Mucosa of stomach (tissue), 1 donor: Measurements from ENCODE around the gene AZIN2.
"Not testable (repeated sequence)": the region's sequence is repeated elsewhere in the genome, so short reads cannot be mapped to it uniquely, and the experiment has no call there.

Experiments
- H3K27me3 ChIP-seq: one replicate; pipeline ENCODE4 v1.7.0; 2013; ENCODE audit warnings: mild to moderate bottlenecking, low read length; ENCODE audit not compliant: control insufficient read depth, insufficient read depth
- H3K36me3 ChIP-seq: one replicate; pipeline ENCODE4 v1.7.0; 2013; ENCODE audit warnings: low read length; ENCODE audit not compliant: control insufficient read depth, insufficient read depth
- H3K4me1 ChIP-seq: one replicate; pipeline ENCODE4 v1.7.0; 2013; ENCODE audit warnings: mild to moderate bottlenecking, low read length; ENCODE audit not compliant: control insufficient read depth, insufficient read depth
- H3K4me3 ChIP-seq: one replicate; pipeline ENCODE4 v1.7.0; 2013; ENCODE audit warnings: low read length
- H3K9ac ChIP-seq: one replicate; pipeline ENCODE4 v1.7.0; 2013; ENCODE audit warnings: mild to moderate bottlenecking, low read length, moderate library complexity
- H3K9me3 ChIP-seq: one replicate; pipeline ENCODE4 v1.7.0; 2013; ENCODE audit warnings: mild to moderate bottlenecking, low read length, moderate library complexity; ENCODE audit not compliant: control insufficient read depth
- donor health status: Pancreatic carcinoma.

AZIN2 gene

DNA sequence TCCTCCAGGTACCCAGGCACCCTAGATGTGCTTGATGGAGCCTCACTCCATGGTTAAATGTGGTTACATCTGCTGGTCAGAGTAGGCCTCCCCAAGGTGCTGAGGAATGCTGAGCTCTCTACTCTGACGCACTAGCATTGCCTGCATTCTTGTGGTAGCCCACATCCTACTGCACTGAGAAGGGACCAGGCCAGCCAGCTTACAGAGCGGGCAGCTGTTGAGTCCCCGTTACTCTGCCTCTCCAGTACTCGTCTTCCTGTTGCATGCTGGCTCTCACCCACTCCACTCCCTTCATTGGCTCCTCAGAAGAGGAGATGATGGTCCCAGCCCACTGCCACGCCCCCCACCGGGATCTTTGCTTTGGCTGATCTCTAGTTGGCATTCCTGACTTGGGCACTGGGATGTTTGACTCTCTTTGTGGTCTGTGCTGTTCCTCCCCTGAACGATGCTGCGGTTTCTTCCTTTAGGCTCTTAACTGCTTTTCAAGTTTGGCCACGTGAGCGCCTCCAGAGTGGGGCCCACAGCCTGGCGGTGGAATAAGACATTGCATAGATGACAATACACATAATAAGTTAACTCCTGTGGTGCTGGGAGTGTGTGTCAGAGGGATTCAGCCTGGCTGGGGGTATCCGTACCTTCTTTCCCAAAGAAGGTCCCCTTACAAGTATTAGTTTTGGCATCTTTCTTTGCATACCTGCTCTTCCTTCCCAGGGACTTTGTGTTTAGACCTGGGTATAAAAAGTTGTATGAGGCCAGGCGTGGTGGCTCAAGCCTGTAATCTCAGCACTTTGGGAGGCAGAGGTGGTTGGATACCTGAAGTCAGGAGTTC, 18.6 kb downstream of the AZIN2 start:
- H3K9ac ChIP-seq: no peak overlapping the region
- no peaks in the 10 kb centered on the region for H3K4me1 ChIP-seq
- no peaks in the 10 kb centered on the region for H3K9me3 ChIP-seq
- no peaks in the 10 kb centered on the region for H3K36me3 ChIP-seq
- H3K4me3 ChIP-seq: no peak overlapping the region
- H3K27me3 ChIP-seq: no peaks in the 10 kb centered on the region

DNA sequence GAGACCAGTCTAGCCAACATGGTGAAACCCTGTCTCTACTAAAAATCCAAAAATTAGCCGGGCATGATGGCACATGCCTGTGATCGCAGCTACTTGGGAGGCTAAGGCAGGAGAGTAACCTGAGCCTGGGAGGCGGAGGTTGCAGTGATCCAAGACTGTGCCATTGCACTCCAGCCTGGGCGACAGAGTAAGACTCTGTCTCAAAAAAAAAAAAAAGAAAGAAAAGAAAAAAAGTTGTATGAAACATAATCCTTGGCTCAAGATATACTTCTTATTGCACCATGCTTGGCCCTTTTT, 19.1 kb downstream of the AZIN2 start:
- not testable (repeated sequence) for H3K9ac ChIP-seq, H3K4me3 ChIP-seq, H3K9me3 ChIP-seq, H3K36me3 ChIP-seq, H3K27me3 ChIP-seq, H3K4me1 ChIP-seq

DNA sequence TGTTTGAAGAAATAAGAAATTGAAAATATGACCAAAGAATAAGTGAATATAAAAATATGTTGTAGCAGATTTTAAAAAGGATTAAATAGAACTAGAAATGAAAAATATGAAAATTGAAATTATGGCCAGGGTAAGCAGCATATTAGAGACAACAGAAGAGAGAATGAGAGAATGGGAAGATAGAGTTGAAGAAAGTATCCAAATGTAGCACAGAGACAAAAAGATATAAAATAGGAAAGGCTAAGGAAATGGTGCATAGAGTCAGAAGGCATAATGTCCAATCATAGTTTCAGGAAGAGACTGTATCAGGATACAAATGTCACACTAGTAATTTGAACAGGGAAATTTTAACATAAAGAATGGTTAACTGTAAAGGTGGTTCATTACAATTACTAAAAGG, 29.5 kb downstream of the AZIN2 start:
- Histone ChIP-seq H3K9ac (no peak overlapping the region), H3K27me3 (no peaks in the 10 kb centered on the region), H3K4me1 (no peaks in the 10 kb centered on the region), H3K4me3 (no peak overlapping the region), H3K36me3 (no peaks in the 10 kb centered on the region), H3K9me3 (no peaks in the 10 kb centered on the region)

DNA sequence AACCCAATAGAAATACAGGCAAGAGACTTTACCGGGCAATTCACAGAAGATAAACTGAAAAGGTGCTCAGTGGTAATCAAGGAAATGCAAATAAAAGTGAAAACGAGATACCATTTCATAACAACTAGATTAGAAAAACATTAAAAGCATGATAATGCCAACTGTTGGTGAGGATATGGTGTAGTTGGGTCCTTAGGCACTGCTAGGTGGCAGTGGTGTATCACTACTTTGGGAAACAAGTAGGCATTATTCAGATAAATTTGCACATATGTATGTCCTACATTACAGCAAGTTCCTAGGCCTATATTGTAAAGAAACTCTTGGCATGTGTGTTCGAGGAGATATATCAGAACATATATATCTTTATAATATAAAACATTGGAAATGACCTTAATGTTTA, 31.0 kb downstream of the AZIN2 start:
- no peak overlapping the region for H3K9ac ChIP-seq
- H3K4me1 ChIP-seq: no peaks in the 10 kb centered on the region

DNA sequence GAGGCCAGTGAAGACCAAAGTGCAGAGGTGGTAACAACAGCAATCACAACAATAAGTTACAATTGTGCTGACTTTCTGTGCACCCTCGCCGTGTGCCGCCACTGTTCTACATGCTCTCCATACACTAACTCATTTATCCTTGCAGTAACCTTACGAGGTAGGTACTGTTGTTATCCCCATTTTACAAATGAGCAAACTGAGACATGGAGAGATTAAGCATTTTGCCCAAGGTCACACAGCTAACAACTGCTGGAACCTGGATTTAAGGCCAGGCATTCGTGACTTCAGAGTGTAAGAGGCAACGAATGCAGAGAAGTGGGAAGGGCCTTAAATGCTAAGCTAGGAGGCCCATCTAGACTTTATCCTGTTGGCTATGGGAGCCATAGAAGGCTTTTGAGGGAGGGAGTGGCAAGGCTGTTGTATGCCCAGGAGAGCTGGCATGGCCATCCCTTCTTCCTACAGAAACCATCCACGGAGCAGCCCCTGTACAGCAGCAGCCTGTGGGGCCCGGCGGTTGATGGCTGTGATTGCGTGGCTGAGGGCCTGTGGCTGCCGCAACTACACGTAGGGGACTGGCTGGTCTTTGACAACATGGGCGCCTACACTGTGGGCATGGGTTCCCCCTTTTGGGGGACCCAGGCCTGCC, 36.6 kb downstream of the AZIN2 start:
- no peak overlapping the region for H3K9ac ChIP-seq
- H3K36me3 ChIP-seq: no peaks in the 10 kb centered on the region
- no peaks in the 10 kb centered on the region for H3K27me3 ChIP-seq
- no peak overlapping the region for H3K4me3 ChIP-seq
- H3K4me1 ChIP-seq: no peaks in the 10 kb centered on the region
- H3K9me3 ChIP-seq: no peaks in the 10 kb centered on the region

More for the DNA sequence above, 31.0 kb downstream of the AZIN2 start:
- no peaks in the 10 kb centered on the region for H3K36me3 ChIP-seq
- H3K9me3 ChIP-seq: no peaks in the 10 kb centered on the region
- H3K27me3 ChIP-seq: no peaks in the 10 kb centered on the region
- no peak overlapping the region for H3K4me3 ChIP-seq

DNA sequence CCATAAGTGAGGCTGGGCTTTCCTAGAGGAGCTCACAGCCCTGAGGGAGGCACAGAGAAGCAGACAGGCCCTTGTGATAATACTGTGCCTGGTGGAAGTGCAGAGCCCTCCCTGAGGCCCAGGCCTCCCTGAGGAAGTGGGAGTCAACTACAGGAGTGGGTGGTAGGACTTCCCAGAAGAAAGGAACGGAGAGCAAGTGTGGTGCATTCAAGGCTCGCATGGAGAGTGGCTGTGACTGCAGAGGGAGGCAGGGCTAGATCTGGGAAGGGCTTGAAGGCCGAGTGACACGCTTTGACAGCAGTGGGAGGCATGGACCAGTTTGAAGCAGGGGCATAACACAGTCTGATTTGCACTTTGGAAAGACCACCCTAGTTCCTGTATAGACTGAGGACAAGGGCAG, 37.3 kb downstream of the AZIN2 start:
- Histone ChIP-seq H3K36me3 (no peaks in the 10 kb centered on the region), H3K27me3 (no peaks in the 10 kb centered on the region), H3K9ac (no peak overlapping the region), H3K4me1 (no peaks in the 10 kb centered on the region), H3K4me3 (no peak overlapping the region), H3K9me3 (no peaks in the 10 kb centered on the region)

DNA sequence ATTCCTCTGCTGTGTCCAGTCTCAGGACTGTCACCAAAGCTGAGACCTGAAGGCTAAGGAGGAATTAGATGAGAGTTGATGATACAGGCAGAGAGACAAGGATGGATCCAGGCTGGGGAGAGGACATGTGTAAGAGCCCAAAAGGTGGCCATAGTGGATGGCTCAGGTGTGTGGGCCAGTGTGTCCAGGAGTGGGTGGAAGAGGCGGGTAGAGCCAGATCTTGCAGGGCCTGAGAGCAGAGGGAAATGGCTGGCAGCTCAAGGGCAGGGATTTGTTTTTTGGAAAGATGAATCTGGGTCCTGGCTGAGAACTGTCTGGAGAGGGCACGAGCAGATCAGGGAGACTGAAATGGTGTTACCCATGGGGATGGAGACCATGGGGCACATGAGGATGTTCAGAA, 38.1 kb downstream of the AZIN2 start:
- Histone ChIP-seq H3K36me3 (no peaks in the 10 kb centered on the region), H3K4me1 (no peaks in the 10 kb centered on the region), H3K9ac (no peak overlapping the region), H3K27me3 (no peaks in the 10 kb centered on the region), H3K4me3 (no peak overlapping the region), H3K9me3 (no peaks in the 10 kb centered on the region)

DNA sequence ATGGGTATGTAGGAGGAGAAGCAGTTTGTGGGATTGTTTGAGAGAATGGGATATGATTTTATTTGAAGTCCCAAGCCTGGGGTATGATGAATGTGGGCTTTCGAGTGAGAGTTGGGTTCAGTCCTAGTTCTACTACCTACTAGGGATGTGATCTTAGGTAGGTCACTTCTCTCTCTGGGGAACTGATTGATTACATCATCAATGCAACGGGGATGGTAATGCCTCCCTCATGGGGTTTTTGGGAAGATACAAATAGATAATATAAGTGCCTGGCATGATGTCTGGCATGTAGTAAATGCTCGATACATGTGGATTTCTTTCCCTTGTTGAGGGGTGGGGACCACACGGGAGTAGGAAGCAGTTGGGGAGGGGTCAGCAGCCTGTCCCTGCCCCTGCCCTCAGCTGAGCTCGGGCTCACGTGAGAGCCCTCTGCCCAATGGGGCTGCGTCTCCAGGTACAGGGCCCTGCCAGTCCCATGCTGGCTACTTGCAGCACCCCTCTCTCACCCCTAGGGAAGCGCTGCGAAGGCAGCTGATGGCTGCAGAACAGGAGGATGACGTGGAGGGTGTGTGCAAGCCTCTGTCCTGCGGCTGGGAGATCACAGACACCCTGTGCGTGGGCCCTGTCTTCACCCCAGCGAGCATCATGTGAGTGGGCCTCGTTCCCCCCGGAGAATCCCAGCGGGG, 38.7 kb downstream of the AZIN2 start:
- Histone ChIP-seq H3K27me3 (no peaks in the 10 kb centered on the region), H3K9ac (no peak overlapping the region), H3K4me1 (no peaks in the 10 kb centered on the region), H3K36me3 (no peaks in the 10 kb centered on the region), H3K4me3 (no peak overlapping the region), H3K9me3 (no peaks in the 10 kb centered on the region)

DNA sequence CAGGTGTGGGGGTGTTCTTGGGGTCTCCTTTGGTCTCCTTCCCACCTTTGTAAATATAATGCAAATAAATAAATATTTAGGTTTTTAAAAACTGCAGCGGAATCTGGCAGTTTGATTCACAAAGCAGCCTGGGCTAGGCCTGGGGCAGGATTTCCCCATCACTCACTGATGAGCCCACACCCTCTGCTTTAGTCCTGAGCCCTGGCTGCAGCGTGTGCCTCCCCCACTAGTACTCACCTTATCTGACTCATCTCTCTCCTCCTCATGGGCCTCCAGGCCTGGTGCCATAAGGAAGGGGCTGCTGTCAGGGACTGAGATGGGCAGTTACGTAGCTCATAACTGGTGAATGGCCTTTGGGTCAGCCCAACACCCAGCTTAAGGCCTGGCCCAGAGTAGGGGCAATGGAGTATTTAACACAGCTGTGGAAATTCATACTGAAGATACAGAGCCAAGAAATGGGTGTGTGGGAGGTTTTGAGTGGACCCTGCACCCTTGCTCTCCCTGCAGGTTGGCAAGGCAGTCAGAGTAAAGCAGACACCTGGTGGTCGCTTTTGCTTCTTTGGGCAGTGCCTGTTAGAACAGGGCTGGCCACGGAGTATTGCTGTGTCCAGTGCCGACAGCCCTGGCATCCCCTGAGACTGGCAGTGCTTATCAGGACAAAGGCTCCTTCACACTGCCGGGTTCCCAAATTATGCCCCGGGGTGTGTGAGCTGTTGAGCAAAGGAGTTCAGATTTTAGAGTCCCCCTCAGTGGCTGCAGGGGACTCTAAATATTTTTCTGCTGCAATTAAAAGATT, 39.7 kb downstream of the AZIN2 start:
- no peaks in the 10 kb centered on the region for H3K9me3 ChIP-seq
- no peaks in the 10 kb centered on the region for H3K27me3 ChIP-seq
- no peaks in the 10 kb centered on the region for H3K4me1 ChIP-seq
- H3K36me3 ChIP-seq: no peaks in the 10 kb centered on the region
- H3K4me3 ChIP-seq: no peak overlapping the region
- H3K9ac ChIP-seq: no peak overlapping the region

DNA sequence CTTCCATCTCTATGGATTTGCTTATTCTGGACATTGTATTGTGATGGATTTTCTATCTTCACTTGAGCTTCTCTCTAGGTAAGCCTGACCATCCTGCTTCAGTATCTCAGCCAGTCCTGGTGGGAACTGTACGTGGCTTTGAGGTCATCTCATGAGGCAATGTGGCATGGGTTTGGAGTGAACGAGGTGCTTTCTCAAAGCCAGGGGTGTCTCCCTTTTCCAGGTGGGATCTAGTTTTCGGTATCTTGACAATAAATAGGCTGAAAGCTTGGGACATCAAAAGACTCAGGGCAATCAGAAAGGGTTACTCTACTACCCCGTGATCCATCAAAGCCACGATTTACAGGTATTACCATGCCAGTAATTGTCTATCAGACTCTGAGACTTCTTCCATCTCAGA, 40.8 kb downstream of the AZIN2 start:
- no peaks in the 10 kb centered on the region for H3K9me3 ChIP-seq
- peaks cover 7% of the 10 kb centered on the region for H3K4me1 ChIP-seq
- no peaks in the 10 kb centered on the region for H3K36me3 ChIP-seq
- no peaks in the 10 kb centered on the region for H3K27me3 ChIP-seq
- no peak overlapping the region for H3K4me3 ChIP-seq
- no peak overlapping the region for H3K9ac ChIP-seq

DNA sequence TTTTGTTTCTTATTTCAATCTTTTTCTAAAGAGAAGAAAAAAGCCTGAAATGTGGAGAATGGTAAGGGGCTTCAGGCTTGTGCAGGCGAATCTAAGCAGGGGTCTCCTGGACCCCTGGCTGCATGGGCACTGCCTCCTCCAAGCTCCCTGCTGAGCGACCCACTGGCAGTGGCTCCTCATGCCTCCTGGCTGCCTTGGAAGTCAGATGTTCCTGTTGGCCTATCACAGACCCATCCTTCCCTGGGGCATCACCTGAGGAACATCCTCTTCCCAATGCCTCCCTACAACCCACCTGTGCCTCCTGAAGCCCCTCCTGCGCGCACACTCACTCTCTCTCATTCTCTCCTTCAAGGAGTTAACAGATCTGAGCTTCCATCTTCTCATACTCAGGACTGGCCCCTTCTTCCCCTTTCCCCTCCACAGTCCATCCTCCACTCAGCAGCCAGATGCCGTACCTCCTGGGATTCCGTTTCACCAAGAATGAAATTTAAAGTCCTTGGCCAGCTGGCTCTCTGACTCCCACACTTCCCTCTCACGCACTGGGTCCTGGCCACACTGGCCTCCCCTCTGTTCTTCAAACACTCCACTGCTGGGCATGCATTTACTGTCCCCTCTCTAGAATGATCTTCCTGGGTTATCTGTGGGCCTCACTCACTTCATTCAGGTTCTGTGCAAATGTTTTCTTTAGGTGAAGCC, 41.7 kb downstream of the AZIN2 start:
- no peaks in the 10 kb centered on the region for H3K27me3 ChIP-seq
- peaks cover 7% of the 10 kb centered on the region for H3K4me1 ChIP-seq
- H3K9ac ChIP-seq: no peak overlapping the region
- H3K9me3 ChIP-seq: no peaks in the 10 kb centered on the region
- H3K4me3 ChIP-seq: no peak overlapping the region
- H3K36me3 ChIP-seq: no peaks in the 10 kb centered on the region
